HG03095 (cell line): ENCODE measurements around the gene XPO6.

Experiments
- ATAC-seq: cut with Tn5 transposase; IDR thresholded peaks from one replicate; pipeline ENCODE4 v1.9.1; 2021; ENCODE audit warnings: moderate library complexity; ENCODE audit not compliant: unreplicated experiment

Gene XPO6

GRCh38 chr16:28158136-28158535 lies 53.6 kb downstream of the XPO6 start:
- no peak for ATAC-seq

- ATAC-seq, result no peak
These were observed 55.6 kb downstream of the XPO6 start for GRCh38 chr16:28156056-28156680.

GRCh38 chr16:28155293-28155692 lies 56.5 kb downstream of the XPO6 start:
- ATAC-seq, result no peak

- ATAC-seq, result no peak
These were observed 60.6 kb downstream of the XPO6 start for GRCh38 chr16:28151180-28151579.

- ATAC-seq, result no peak
These were observed 62.5 kb downstream of the XPO6 start for GRCh38 chr16:28149011-28149888.

GRCh38 chr16:28146536-28146935 lies 65.2 kb downstream of the XPO6 start:
- ATAC-seq, result no peak

GRCh38 chr16:28145796-28146195 lies 66.0 kb downstream of the XPO6 start:
- ATAC-seq, result no peak

- ATAC-seq, result peak; percentile 58
These were observed 70.8 kb downstream of the XPO6 start for GRCh38 chr16:28140788-28141618.

GRCh38 chr16:28139530-28139929 lies 72.2 kb downstream of the XPO6 start:
- no peak for ATAC-seq

- no peak for ATAC-seq
These were observed 74.9 kb downstream of the XPO6 start for GRCh38 chr16:28136751-28137434.

GRCh38 chr16:28133666-28134065 lies 78.1 kb downstream of the XPO6 start:
- no peak for ATAC-seq

GRCh38 chr16:28131743-28132393 lies 79.9 kb downstream of the XPO6 start:
- no peak for ATAC-seq

- no peak for ATAC-seq
These were observed 80.6 kb downstream of the XPO6 start for GRCh38 chr16:28131181-28131580.

- no peak for ATAC-seq
These were observed 81.4 kb downstream of the XPO6 start for GRCh38 chr16:28130099-28131088.

GRCh38 chr16:28126684-28127620 lies 84.8 kb downstream of the XPO6 start:
- ATAC-seq, result no peak

- no peak for ATAC-seq
These were observed 86.2 kb downstream of the XPO6 start for GRCh38 chr16:28125592-28125991.

GRCh38 chr16:28121527-28121926 lies 90.2 kb downstream of the XPO6 start:
- no peak for ATAC-seq

GRCh38 chr16:28120754-28121153 lies 91.0 kb downstream of the XPO6 start:
- ATAC-seq, result no peak
